Left cardiac atrium (tissue), 4 donors: ENCODE results near the gene ABHD16A. TPM values are rescaled to one million over a fixed set of nuclear protein-coding genes. Genes with fewer than 3 reads are reported as not detected.
A peak's percentile ranks its signal among the peaks of the same experiment; 100 is the strongest.

Experiments used
- ATAC-seq, 2 donors: fragments of 200-7000 bp; cut with Tn5 transposase; one replicate each; pipeline ENCODE4 v1.9.1; 2020; ENCODE audit warnings: mild to moderate bottlenecking in 2 of 2, moderate library complexity in 2 of 2
- DNase-seq: peaks from one replicate; pipeline ENCODE4 v3.0.0-alpha.2; 2020
- intact Hi-C, 2 donors: fragments of 100-400 bp; cut with DNase I; formaldehyde crosslinking; loops; one replicate each; pipeline versions ENCODE4 v1.14.1 to v1.15.1; 2022 to 2023
- microRNA-seq, 2 donors: library from miRNA; unstranded; fragments of <30 nt; microRNA quantifications; one replicate each; pipeline ENCODE4 v1.2.0, GENCODE V29; 2020
- total RNA-seq, 2 donors: library from RNA; stranded (reverse); fragmentation: NEBNext Ultra II Directional; extraction: Animal tissue kit (Norgen Biotek cat#: 25700); gene quantifications; one replicate each; pipeline ENCODE4 v1.2.1, GENCODE V29; 2021
- donor health status: DM: no; HTN: yes; CAD: no.
- donor health status: DM: no; HTN: yes; CAD: no; lungs with severe emphysema.
- donor health status: DM: yes; HTN: yes; CAD: no.
- donor health status: Dilated cardiomyopathy.

The ABHD16A gene
- total RNA-seq, 2 donors from 2014 or later: 33.5 to 36.3 TPM

- no peak for ATAC-seq
- intact Hi-C loops: no loop called here
Observed at GRCh38 chr6:31657406-31658157, 45.5 kb downstream of the ABHD16A start.

DNA sequence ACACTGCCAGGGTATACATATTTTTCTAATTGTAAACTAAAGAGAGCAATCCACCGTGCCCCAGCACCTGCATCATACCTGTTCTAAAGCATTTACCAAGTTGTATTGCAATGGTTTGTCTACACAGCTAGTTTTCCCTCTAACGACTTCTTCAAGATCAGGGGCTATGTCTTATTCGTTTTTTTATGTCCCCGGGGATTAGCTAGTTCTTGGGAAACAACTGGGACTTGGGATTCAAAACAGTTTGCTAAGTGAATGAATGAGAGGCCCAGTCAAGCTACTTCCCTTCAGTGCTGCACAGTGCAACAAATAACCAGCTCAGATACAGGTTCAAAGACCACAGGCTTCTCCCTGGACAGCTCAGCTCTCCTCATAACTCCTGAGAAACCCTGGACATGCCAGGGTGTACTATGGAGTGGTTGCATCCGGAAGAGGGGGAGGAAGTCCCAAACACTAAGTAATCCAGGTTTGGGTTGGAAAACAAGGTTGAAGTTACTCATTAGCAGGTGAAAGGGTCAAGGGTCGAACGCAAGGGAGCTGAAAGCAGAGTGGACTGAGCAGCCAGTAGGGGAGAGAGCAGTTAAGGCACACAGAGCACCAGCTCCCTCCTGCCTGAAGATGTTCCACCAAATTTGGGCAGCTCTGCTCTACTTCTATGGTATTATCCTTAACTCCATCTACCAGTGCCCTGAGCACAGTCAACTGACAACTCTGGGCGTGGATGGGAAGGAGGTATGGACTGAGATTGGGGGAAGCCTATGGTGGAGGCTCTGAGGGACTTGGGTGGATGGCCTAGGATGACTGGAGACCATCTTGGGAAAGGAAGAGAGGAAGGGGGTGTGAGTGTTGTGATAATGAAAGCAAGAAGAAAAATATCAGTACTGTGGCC lies 47.5 kb downstream of the ABHD16A start, which contains the start of gene APOM:
Gene APOM, plus strand, starts transcription at position 546 of the 889 bp plus-strand sequence. Its CDS starts 73 bp downstream, at position 619.
- intact Hi-C loops: no loop called here
- DNase-seq: no peak
- ATAC-seq: no peak

More at GRCh38 chr6:31657406-31658157, 45.5 kb downstream of the ABHD16A start:
- DNase-seq: no peak

- ATAC-seq (no peak), DNase-seq (no peak)
- intact Hi-C loops: no loop called here
Observed at GRCh38 chr6:31654574-31655348, 48.4 kb downstream of the ABHD16A start.

- DNase-seq (peak; percentile 91), ATAC-seq (peak; percentile 80 to 82)
- intact Hi-C loops: no loop called here
Observed at GRCh38 chr6:31652925-31653724, 50.0 kb downstream of the ABHD16A start.

DNA sequence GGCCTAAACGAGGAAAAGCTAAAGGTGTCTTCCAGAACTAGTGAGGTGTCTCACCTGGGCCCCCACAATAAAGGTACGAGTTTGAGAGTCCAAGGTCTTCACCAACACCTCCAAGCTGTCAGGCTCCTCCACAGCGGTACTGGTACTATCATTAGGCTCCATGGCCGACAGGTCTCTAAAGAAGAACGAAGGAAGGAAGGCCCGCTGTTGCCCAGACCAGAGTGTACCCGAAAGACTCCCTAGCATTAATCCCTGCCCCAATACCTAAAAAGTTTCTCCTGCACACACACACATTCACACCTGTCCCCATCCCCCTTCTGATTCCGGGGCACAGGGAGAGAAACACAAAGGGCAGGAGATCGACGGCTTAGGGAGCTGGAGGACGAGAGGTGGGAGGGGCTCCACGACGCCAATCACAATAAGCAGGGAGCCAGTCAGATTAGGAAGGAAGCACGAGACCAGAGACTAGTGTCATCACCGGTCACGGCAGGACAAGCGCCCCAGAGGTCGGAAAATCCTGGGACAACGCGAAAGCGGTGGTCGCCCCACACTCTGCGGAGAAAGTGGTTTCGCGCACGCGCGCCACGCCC lies 51.4 kb downstream of the ABHD16A start:
- DNase-seq (peak; percentile 79), ATAC-seq (peak; percentile 70 to 75)
- intact Hi-C loops: no loop called here

- ATAC-seq (no peak), DNase-seq (no peak)
- intact Hi-C loops: no loop called here
Observed at GRCh38 chr6:31645325-31645724, 57.8 kb downstream of the ABHD16A start.

GRCh38 chr6:31643818-31644454 lies 59.2 kb downstream of the ABHD16A start:
- DNase-seq: no peak
- ATAC-seq: no peak
- intact Hi-C loops: no loop called here

DNA sequence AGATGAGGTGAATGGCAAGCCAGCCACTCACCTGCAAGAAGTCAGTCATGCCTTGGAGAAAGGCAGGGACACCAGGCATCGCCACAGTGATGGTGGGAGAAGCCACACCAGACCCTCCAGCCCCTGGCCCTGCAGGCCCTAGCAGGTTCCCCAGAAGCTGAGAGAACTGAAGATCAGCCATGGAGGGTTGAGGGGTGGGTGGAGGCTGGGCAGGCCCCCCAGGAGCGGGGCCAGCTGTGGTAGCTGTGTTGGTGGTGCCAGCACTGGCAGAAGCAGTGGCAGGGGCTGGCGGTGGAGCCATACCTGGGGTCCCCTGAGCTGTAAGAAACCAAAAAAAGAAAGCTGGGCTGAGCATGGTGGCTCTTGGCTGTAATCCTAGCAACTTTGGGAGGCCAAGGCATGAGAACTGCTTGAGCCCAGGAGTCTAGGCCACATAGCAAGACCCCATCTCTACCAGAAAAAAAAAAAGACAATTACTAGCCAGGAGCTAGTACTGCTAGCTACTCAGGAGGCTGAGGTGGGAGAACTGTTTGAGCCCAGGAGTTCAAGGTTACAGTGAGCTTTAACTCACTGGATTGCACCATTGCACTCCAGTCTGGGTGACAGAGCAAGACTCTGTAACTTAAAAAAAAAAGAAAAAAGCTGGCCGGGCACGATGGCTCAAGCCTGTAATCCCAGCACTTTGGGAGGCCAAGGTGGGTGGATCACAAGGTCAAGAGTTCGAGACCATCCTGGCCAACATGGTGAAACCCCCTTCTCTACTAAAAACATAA lies 60.1 kb downstream of the ABHD16A start:
- ATAC-seq: no peak

DNA sequence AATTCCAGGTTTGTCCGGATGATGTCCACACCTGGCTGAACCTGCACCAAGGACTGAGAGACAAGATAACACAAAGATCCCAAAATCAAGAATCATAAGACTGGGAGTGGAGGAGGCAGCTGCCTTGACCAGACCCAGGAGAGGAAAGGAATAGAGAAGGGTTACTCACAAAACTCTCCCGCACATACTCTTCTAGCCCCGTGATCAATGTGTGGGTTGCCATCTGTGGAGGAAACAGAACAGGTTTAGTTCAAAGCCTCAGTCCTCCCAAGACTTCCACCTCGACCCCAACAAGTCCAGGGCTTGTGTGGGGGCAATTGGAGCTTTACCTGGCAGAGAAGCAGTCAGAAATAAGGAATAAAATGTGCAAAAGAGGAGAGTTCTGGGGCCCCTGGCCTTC lies 61.8 kb downstream of the ABHD16A start:
- no peak for DNase-seq
- intact Hi-C loops: no loop called here
- ATAC-seq: no peak

More for the DNA sequence above, 60.1 kb downstream of the ABHD16A start:
- intact Hi-C loops: no loop called here
- DNase-seq: no peak

GRCh38 chr6:31640612-31641011 lies 62.5 kb downstream of the ABHD16A start:
- ATAC-seq (no peak), DNase-seq (no peak)
- intact Hi-C loops: no loop called here

DNA sequence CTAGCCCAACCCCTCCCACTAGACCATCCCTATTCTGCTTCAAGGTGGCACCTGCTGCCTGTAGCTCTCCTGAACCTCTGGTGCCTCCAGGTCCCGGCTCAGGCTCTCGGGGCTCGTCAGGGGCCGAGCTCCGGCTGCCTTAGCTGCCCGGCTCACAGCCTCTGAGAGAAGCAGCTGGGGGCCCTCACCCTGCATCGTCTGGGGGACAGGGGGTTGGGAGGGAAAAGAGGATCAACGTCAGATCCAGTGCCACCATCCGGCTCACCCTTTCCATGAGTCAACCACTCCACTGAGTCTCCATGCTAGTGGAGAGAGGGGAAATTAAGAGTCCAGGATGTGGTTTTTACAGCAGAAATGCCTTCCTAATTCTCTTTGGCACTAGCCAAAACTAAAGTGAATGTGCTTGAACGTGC lies 63.7 kb downstream of the ABHD16A start:
- ATAC-seq: no peak
- no peak for DNase-seq
- intact Hi-C loops: no loop called here

- intact Hi-C loops: no loop called here
- DNase-seq (no peak), ATAC-seq (no peak)
Observed at GRCh38 chr6:31639043-31639442, 64.1 kb downstream of the ABHD16A start.

Small RNA genes lying within 50 kb of the gene (microRNA-seq; reads per million reads assigned to microRNA genes)
- 0 to 0.20 reads per million in 2 donors for gene MIR4646

Other genes with a start within 250 kb of the ABHD16A start
- gene MICB, start 205.2 kb downstream of the ABHD16A start, total RNA-seq: 1 to 10 TPM; 2.1 to 2.2 TPM
- gene MCCD1, start 174.4 kb downstream of the ABHD16A start, total RNA-seq: not detected
- 100 to 1,000 TPM; 188 to 224 TPM for gene DDX39B, start 161.3 kb downstream of the ABHD16A start, total RNA-seq
- 1 to 10 TPM; 1.9 to 2.7 TPM for gene ATP6V1G2, start 156.7 kb downstream of the ABHD16A start, total RNA-seq
- gene NFKBIL1, start 155.7 kb downstream of the ABHD16A start, total RNA-seq: 10 to 100 TPM; 12.9 to 14.8 TPM
- not detected for gene LTA, start 131.0 kb downstream of the ABHD16A start, total RNA-seq
- under 1 TPM; 0.53 to 0.92 TPM for gene TNF, start 127.8 kb downstream of the ABHD16A start, total RNA-seq
- 1 to 10 TPM in 1 of 2 donors, under 1 TPM in 1; 0.84 to 1.4 TPM for gene LTB, start 120.9 kb downstream of the ABHD16A start, total RNA-seq
- gene LST1, start 117.0 kb downstream of the ABHD16A start, total RNA-seq: 10 to 100 TPM in 1 of 2 donors, 1 to 10 TPM in 1; 9.4 to 16.0 TPM
- gene NCR3, start 110.3 kb downstream of the ABHD16A start, total RNA-seq: under 1 TPM in 1 of 2 donors, not detected in 1; 0.47 TPM
- 10 to 100 TPM; 17.0 to 37.4 TPM for gene AIF1, start 88.1 kb downstream of the ABHD16A start, total RNA-seq
- 100 to 1,000 TPM in 1 of 2 donors, 10 to 100 TPM in 1; 85.0 to 108 TPM for gene PRRC2A, start 82.6 kb downstream of the ABHD16A start, total RNA-seq
- 100 to 1,000 TPM; 206 to 294 TPM for gene BAG6, start 50.7 kb downstream of the ABHD16A start, total RNA-seq
- 1 to 10 TPM; 1.4 to 1.7 TPM for gene APOM, start 47.4 kb downstream of the ABHD16A start, total RNA-seq
- gene C6orf47, start 42.5 kb downstream of the ABHD16A start, total RNA-seq: 10 to 100 TPM; 17.5 to 20.1 TPM
- 10 to 100 TPM; 12.3 to 15.7 TPM for gene GPANK1, start 38.3 kb downstream of the ABHD16A start, total RNA-seq
- gene CSNK2B, start 37.2 kb downstream of the ABHD16A start, total RNA-seq: 100 to 1,000 TPM in 1 of 2 donors, 10 to 100 TPM in 1; 84.8 to 116 TPM
- gene LY6G5B, start 33.3 kb downstream of the ABHD16A start, total RNA-seq: 1 to 10 TPM; 3.2 to 8.8 TPM
- gene LY6G5C, start 22.3 kb downstream of the ABHD16A start, total RNA-seq: 1 to 10 TPM; 2.2 to 2.5 TPM
- gene LY6G6F, start 3.5 kb upstream of the ABHD16A start, total RNA-seq: not detected
- gene LY6G6D, start 12.0 kb upstream of the ABHD16A start, total RNA-seq: not detected
- gene LY6G6C, start 18.4 kb upstream of the ABHD16A start, total RNA-seq: not detected
- gene MPIG6B, start 20.0 kb upstream of the ABHD16A start, total RNA-seq: under 1 TPM; 0.39 to 0.41 TPM
- gene DDAH2, start 26.0 kb upstream of the ABHD16A start, total RNA-seq: 10 to 100 TPM; 55.6 to 56.2 TPM
- gene CLIC1, start 33.2 kb upstream of the ABHD16A start, total RNA-seq: 100 to 1,000 TPM; 151 to 196 TPM
- gene MSH5, start 36.7 kb upstream of the ABHD16A start, total RNA-seq: 1 to 10 TPM; 2.6 to 3.0 TPM
- gene SAPCD1, start 59.3 kb upstream of the ABHD16A start, total RNA-seq: under 1 TPM; 0.71 to 0.73 TPM
- gene VWA7, start 74.0 kb upstream of the ABHD16A start, total RNA-seq: 1 to 10 TPM; 4.8 to 6.2 TPM
- 10 to 100 TPM; 24.8 to 39.3 TPM for gene VARS1, start 92.4 kb upstream of the ABHD16A start, total RNA-seq
- 10 to 100 TPM; 24.3 to 29.4 TPM for gene LSM2, start 103.6 kb upstream of the ABHD16A start, total RNA-seq
- 1 to 10 TPM; 1.1 to 2.6 TPM for gene HSPA1L, start 112.0 kb upstream of the ABHD16A start, total RNA-seq
- gene HSPA1A, start 112.2 kb upstream of the ABHD16A start, total RNA-seq: 100 to 1,000 TPM; 197 to 288 TPM
- 100 to 1,000 TPM; 142 to 192 TPM for gene HSPA1B, start 124.4 kb upstream of the ABHD16A start, total RNA-seq
- 10 to 100 TPM; 26.8 to 31.8 TPM for gene NEU1, start 159.5 kb upstream of the ABHD16A start, total RNA-seq
- gene SLC44A4, start 175.7 kb upstream of the ABHD16A start, total RNA-seq: not detected
- 10 to 100 TPM; 12.9 to 20.2 TPM for gene EHMT2, start 194.4 kb upstream of the ABHD16A start, total RNA-seq
- gene ZBTB12, start 198.8 kb upstream of the ABHD16A start, total RNA-seq: 1 to 10 TPM; 2.5 to 4.6 TPM
- gene C2, start 224.4 kb upstream of the ABHD16A start, total RNA-seq: 10 to 100 TPM; 12.3 to 30.0 TPM
- gene CFB, start 242.8 kb upstream of the ABHD16A start, total RNA-seq: 100 to 1,000 TPM in 1 of 2 donors, 10 to 100 TPM in 1; 50.3 to 113 TPM